Spleen (tissue), 11 donors: ENCODE data around the gene ADAM8. TPM values are rescaled to one million over a fixed set of nuclear protein-coding genes. Genes with fewer than 3 reads are reported as not detected.

Source experiments
- DNase-seq: peaks from one replicate; pipeline ENCODE4 v3.0.0-alpha.2; 2020
- H3K27ac ChIP-seq, 8 donors: fragments of 200-600 bp; sonication (generic) in 7 of 8; 1 replicate in 4 of 8; 2 replicates in 4 of 8; pipeline versions ENCODE4 v1.5.0 to v1.8.0; 2016 to 2021; ENCODE audit warnings: inconsistent platforms in 4 of 8, mild to moderate bottlenecking in 4 of 8, moderate library complexity in 1 of 8
- H3K27me3 ChIP-seq, 7 donors: fragments of 200-600 bp; sonication (generic) in 6 of 7; replicated peaks in 1 of 7; 1 replicate in 4 of 7; 2 replicates in 3 of 7; pipeline versions ENCODE4 v1.5.0 to v1.8.0; 2016 to 2021; ENCODE audit warnings: inconsistent platforms in 3 of 7, mild to moderate bottlenecking in 1 of 7
- H3K36me3 ChIP-seq, 6 donors: fragments of 200-600 bp; sonication (generic) in 5 of 6; 1 replicate in 4 of 6; 2 replicates in 2 of 6; pipeline versions ENCODE4 v1.5.0 to v1.8.0; 2016 to 2021; ENCODE audit warnings: inconsistent platforms in 2 of 6
- H3K4me1 ChIP-seq, 6 donors: fragments of 200-600 bp; sonication (generic) in 5 of 6; 1 replicate in 3 of 6; 2 replicates in 3 of 6; pipeline versions ENCODE4 v1.5.0 to v1.8.0; 2016 to 2021; ENCODE audit warnings: inconsistent platforms in 3 of 6
- H3K4me3 ChIP-seq, 8 donors: fragments of 200-600 bp; sonication (generic) in 7 of 8; 1 replicate in 4 of 8; 2 replicates in 4 of 8; pipeline versions ENCODE4 v1.5.0 to v1.8.0; 2016 to 2021; ENCODE audit warnings: inconsistent platforms in 4 of 8, mild to moderate bottlenecking in 4 of 8, moderate library complexity in 2 of 8
- H3K9me3 ChIP-seq, 8 donors: fragments of 200-600 bp; sonication (generic) in 7 of 8; 1 replicate in 4 of 8; 2 replicates in 4 of 8; pipeline versions ENCODE4 v1.5.0 to v1.8.0; 2016 to 2021; ENCODE audit warnings: inconsistent platforms in 4 of 8
- CTCF ChIP-seq, 11 experiments: fragments of 200-600 bp in 7 of 11; fragments of 450-650 bp in 4 of 11; sonication (generic) in 4 of 11; IDR thresholded peaks in 8 of 11; conservative IDR thresholded peaks in 3 of 11; 1 replicate in 7 of 11; 2 replicates in 4 of 11; pipeline versions ENCODE4 v1.4.0 to v1.8.0; 2016 to 2021; ENCODE audit warnings: antibody characterized with exemption in 11 of 11, inconsistent platforms in 4 of 11, mild to moderate bottlenecking in 1 of 11
- POLR2A ChIP-seq, 3 donors: fragments of 450-650 bp; IDR thresholded peaks; one replicate each; pipeline ENCODE4 v1.5.1; 2017; ENCODE audit warnings: antibody characterized with exemption in 3 of 3, mild to moderate bottlenecking in 1 of 3
- POLR2AphosphoS5 ChIP-seq, 3 donors: sonication (generic); formaldehyde crosslinking; IDR thresholded peaks; one replicate each; pipeline ENCODE4 v1.5.1; 2017; ENCODE audit warnings: antibody characterized with exemption in 3 of 3
- WGBS, 5 donors: extraction: QIAGEN DNeasy Blood & Tissue Kit in 3 of 5; methylation state at CpG; one replicate each; pipeline versions ENCODE4 v1.1.5 to v1.1.7; 2013 to 2018; 5-methylcytosine and 5-hydroxymethylcytosine counted together
- intact Hi-C: fragments of 100-400 bp; cut with DNase I; formaldehyde crosslinking; loops from one replicate; pipeline ENCODE4 v1.15.0; 2023; ENCODE audit warnings: low total_unique reads
- polyA plus RNA-seq, 3 donors: library from polyadenylated mRNA; stranded (reverse); fragments of 200-250 nt; gene quantifications; one replicate each; pipeline ENCODE4 v1.2.1, GENCODE V29; 2013
- total RNA-seq, 7 donors: library from RNA; depleted of rRNA in 3 of 7; stranded (reverse); fragments of >200 nt in 3 of 7; fragmentation: NEBNext Ultra II Directional in 4 of 7; extraction: Animal tissue kit (Norgen Biotek cat#: 25700) in 4 of 7; gene quantifications; one replicate each; pipeline versions ENCODE4 v1.1.0 to v1.2.1, GENCODE V29; 2016 to 2021
- donor health status: healthy with polysubstance abuse.
- donor health status: DM: no; HTN: no; CAD: no; lungs with moderate emphysema.
- donor health status: DM: no; HTN: no; CAD: no.
- donor health status: Bipolar disorder and iron deficiency.
- donor health status: healthy.
- donor health status: DM: no; HTN: no; CAD: no.
- donor health status: DM: yes; HTN: yes; CAD: no.

ADAM8 gene
- total and polyA plus RNA-seq, 10 donors: 10.1 to 177 (median 67.8) TPM

GRCh38 chr10:133294189-133294588, 17.5 kb upstream of the ADAM8 start:
- 83 to 91% (median 88%) methylated on average over 15 of the region's 15 CpGs for WGBS, 5 donors

GRCh38 chr10:133293810-133294119, 17.1 kb upstream of the ADAM8 start:
- Histone ChIP-seq H3K27me3 (no peaks in the 10 kb centered on the region), H3K4me1 (peaks cover 0 to 17% (median 0%) of the 10 kb centered on the region in 6 donors), H3K9me3 (no peaks in the 10 kb centered on the region), H3K36me3 (peaks cover 5 to 90% (median 88%) of the 10 kb centered on the region in 6 donors), H3K4me3 (no peak overlapping the region), H3K27ac (peak overlapping the region in 2 of 8 donors; percentile 31 to 62)
- 82 to 95% (median 94%) methylated on average over 10 of the region's 10 CpGs for WGBS, 5 donors
- intact Hi-C loops: no loop called here
- no peak for DNase-seq
- TF ChIP-seq POLR2A (IDR thresholded peaks at IDR 0.05) (no peak), CTCF (IDR thresholded peaks at IDR 0.05 in 8 of 11, conservative IDR thresholded peaks at IDR 0.05 in 3 of 11) (no peak), POLR2AphosphoS5 (IDR thresholded peaks at IDR 0.05) (no peak)

More at GRCh38 chr10:133294189-133294588, 17.5 kb upstream of the ADAM8 start:
- peak; percentile 76 for DNase-seq
- H3K27ac ChIP-seq: peak overlapping the region in 4 of 8 donors; percentile 29 to 62 (median 30)
- H3K4me1 ChIP-seq: peaks cover 0 to 17% (median 0%) of the 10 kb centered on the region in 6 donors
- H3K9me3 ChIP-seq: no peaks in the 10 kb centered on the region
- no peak overlapping the region for H3K4me3 ChIP-seq
- no peaks in the 10 kb centered on the region for H3K27me3 ChIP-seq
- intact Hi-C loops: no loop called here
- H3K36me3 ChIP-seq: peaks cover 8 to 90% (median 88%) of the 10 kb centered on the region in 6 donors
- TF ChIP-seq POLR2A (IDR thresholded peaks at IDR 0.05): no peak
- no peak for TF ChIP-seq POLR2AphosphoS5 (IDR thresholded peaks at IDR 0.05)
- TF ChIP-seq CTCF (IDR thresholded peaks at IDR 0.05 in 8 of 11, conservative IDR thresholded peaks at IDR 0.05 in 3 of 11): no peak

GRCh38 chr10:133292919-133293809, 16.5 kb upstream of the ADAM8 start:
- 89 to 94% (median 91%) methylated on average over 20 to 38 of the region's 38 CpGs for WGBS, 5 donors
- peak overlapping the region in 1 of 8 donors; percentile 62 for H3K27ac ChIP-seq
- DNase-seq: peak; percentile 77

GRCh38 chr10:133289761-133290160, 13.1 kb upstream of the ADAM8 start:
- H3K9me3 ChIP-seq: no peaks in the 10 kb centered on the region
- TF ChIP-seq POLR2AphosphoS5 (IDR thresholded peaks at IDR 0.05) (no peak), CTCF (IDR thresholded peaks at IDR 0.05 in 8 of 11, conservative IDR thresholded peaks at IDR 0.05 in 3 of 11) (no peak), POLR2A (IDR thresholded peaks at IDR 0.05) (no peak)
- H3K27ac ChIP-seq: no peak overlapping the region
- H3K4me1 ChIP-seq: peaks cover 0 to 17% (median 0%) of the 10 kb centered on the region in 6 donors
- H3K36me3 ChIP-seq: peaks cover 3 to 90% (median 86%) of the 10 kb centered on the region in 6 donors
- no peaks in the 10 kb centered on the region for H3K27me3 ChIP-seq
- 92 to 98% (median 96%) methylated on average over 23 to 24 of the region's 24 CpGs for WGBS, 5 donors
- intact Hi-C loops: no loop called here
- H3K4me3 ChIP-seq: no peak overlapping the region
- no peak for DNase-seq

More at GRCh38 chr10:133292919-133293809, 16.5 kb upstream of the ADAM8 start:
- TF ChIP-seq POLR2AphosphoS5 (IDR thresholded peaks at IDR 0.05): peak in 1 of 3 donors; percentile 46
- TF ChIP-seq POLR2A (IDR thresholded peaks at IDR 0.05): no peak
- Histone ChIP-seq H3K4me1 (peaks cover 0 to 17% (median 0%) of the 10 kb centered on the region in 6 donors), H3K4me3 (no peak overlapping the region), H3K36me3 (peaks cover 3 to 90% (median 88%) of the 10 kb centered on the region in 6 donors), H3K9me3 (no peaks in the 10 kb centered on the region), H3K27me3 (no peaks in the 10 kb centered on the region)
- intact Hi-C loops: no loop called here
